ENCODE measurements around the gene RARB.

DNA sequence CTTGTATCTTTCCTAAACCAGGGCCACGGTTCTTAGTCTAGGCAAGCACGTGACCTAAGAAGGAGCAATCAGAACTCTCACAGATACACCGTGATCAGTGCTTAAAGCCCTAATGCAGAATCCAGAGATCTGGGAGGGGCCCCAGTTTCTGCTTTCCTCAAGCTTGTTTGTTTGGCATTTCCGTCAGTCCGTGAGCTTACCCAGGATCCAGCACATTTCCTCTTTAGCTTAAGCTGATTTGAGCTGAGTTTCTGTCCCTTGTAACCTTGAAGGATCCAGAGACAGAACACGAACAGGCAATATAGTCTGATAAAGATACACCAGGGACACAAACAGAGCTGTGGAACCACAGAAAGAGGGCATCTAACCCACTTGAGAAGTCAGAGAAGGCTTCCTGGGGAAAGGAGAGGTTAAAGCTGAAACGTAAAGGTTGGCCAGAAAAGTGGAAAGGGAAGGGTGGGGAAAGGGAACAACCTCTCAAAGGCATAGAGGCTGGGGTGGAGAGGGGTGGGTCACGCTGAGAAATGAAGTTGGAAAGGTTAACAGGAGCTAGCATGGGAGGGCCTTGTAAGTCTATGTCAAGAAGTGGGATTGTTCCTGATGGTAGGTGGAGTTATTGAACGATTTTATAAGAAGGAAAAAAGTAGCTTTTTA is 42.1 kb upstream of the RARB start:
- no peak for TF ChIP-seq POLR2A (IDR thresholded peaks at IDR 0.05)
- TF ChIP-seq, protein P1, sequence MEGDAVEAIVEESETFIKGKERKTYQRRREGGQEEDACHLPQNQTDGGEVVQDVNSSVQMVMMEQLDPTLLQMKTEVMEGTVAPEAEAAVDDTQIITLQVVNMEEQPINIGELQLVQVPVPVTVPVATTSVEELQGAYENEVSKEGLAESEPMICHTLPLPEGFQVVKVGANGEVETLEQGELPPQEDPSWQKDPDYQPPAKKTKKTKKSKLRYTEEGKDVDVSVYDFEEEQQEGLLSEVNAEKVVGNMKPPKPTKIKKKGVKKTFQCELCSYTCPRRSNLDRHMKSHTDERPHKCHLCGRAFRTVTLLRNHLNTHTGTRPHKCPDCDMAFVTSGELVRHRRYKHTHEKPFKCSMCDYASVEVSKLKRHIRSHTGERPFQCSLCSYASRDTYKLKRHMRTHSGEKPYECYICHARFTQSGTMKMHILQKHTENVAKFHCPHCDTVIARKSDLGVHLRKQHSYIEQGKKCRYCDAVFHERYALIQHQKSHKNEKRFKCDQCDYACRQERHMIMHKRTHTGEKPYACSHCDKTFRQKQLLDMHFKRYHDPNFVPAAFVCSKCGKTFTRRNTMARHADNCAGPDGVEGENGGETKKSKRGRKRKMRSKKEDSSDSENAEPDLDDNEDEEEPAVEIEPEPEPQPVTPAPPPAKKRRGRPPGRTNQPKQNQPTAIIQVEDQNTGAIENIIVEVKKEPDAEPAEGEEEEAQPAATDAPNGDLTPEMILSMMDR (IDR thresholded peaks at IDR 0.05 in 8 of 11, conservative IDR thresholded peaks at IDR 0.05 in 3 of 11): no peak
- TF ChIP-seq POLR2AphosphoS5 (IDR thresholded peaks at IDR 0.05): no peak
